ENCODE data around the gene SORCS3. TPM values are rescaled to one million over a fixed set of nuclear protein-coding genes. Genes with fewer than 3 reads are reported as not detected.

SORCS3 gene
- total RNA-seq, 1 experiment from 2014 or later, result not detected

DNA sequence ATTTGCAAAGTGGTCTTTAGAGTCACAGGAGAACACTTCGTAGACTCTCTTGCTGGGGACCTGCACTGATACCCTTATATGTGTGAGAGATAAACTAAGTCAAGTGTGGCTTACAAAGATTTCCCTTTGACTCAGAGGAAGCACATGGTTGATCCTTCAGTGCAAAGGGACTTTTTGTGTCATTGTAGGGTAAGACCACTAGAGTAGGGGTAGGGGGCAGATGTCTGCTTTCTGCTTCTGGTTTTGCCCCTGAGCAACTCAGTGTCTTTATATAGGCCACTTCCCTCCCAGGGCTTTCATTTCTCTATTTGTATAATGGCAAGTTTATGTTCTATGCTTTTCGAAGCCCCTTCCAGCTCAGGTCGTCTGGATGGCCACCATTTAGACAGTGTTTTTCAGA is 281.7 kb downstream of the SORCS3 start (continued):
- TF ChIP-seq, protein P1, sequence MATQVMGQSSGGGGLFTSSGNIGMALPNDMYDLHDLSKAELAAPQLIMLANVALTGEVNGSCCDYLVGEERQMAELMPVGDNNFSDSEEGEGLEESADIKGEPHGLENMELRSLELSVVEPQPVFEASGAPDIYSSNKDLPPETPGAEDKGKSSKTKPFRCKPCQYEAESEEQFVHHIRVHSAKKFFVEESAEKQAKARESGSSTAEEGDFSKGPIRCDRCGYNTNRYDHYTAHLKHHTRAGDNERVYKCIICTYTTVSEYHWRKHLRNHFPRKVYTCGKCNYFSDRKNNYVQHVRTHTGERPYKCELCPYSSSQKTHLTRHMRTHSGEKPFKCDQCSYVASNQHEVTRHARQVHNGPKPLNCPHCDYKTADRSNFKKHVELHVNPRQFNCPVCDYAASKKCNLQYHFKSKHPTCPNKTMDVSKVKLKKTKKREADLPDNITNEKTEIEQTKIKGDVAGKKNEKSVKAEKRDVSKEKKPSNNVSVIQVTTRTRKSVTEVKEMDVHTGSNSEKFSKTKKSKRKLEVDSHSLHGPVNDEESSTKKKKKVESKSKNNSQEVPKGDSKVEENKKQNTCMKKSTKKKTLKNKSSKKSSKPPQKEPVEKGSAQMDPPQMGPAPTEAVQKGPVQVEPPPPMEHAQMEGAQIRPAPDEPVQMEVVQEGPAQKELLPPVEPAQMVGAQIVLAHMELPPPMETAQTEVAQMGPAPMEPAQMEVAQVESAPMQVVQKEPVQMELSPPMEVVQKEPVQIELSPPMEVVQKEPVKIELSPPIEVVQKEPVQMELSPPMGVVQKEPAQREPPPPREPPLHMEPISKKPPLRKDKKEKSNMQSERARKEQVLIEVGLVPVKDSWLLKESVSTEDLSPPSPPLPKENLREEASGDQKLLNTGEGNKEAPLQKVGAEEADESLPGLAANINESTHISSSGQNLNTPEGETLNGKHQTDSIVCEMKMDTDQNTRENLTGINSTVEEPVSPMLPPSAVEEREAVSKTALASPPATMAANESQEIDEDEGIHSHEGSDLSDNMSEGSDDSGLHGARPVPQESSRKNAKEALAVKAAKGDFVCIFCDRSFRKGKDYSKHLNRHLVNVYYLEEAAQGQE (IDR thresholded peaks at IDR 0.05; ENCODE audit: low read depth), result no peak
- TF ChIP-seq YY1 (IDR thresholded peaks at IDR 0.05; ENCODE audit: extremely low read depth, insufficient replicate concordance, low read depth, low read length), result no peak
- TF ChIP-seq CEBPB (IDR thresholded peaks at IDR 0.05; ENCODE audit: low read depth), result no peak
- TF ChIP-seq, protein P2, sequence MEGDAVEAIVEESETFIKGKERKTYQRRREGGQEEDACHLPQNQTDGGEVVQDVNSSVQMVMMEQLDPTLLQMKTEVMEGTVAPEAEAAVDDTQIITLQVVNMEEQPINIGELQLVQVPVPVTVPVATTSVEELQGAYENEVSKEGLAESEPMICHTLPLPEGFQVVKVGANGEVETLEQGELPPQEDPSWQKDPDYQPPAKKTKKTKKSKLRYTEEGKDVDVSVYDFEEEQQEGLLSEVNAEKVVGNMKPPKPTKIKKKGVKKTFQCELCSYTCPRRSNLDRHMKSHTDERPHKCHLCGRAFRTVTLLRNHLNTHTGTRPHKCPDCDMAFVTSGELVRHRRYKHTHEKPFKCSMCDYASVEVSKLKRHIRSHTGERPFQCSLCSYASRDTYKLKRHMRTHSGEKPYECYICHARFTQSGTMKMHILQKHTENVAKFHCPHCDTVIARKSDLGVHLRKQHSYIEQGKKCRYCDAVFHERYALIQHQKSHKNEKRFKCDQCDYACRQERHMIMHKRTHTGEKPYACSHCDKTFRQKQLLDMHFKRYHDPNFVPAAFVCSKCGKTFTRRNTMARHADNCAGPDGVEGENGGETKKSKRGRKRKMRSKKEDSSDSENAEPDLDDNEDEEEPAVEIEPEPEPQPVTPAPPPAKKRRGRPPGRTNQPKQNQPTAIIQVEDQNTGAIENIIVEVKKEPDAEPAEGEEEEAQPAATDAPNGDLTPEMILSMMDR (IDR thresholded peaks at IDR 0.05 in 2 of 3, conservative IDR thresholded peaks at IDR 0.05 in 1 of 3; ENCODE audit: borderline replicate concordance in 1 of 3, insufficient read depth in 1 of 3, low read depth in 2 of 3, low read length in 2 of 3), result no peak
- TF ChIP-seq TCF7L2 (IDR thresholded peaks at IDR 0.05; ENCODE audit: borderline replicate concordance, extremely low read depth, insufficient read depth, insufficient read length), result no peak
- TF ChIP-seq, protein P3, sequence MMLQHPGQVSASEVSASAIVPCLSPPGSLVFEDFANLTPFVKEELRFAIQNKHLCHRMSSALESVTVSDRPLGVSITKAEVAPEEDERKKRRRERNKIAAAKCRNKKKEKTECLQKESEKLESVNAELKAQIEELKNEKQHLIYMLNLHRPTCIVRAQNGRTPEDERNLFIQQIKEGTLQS (IDR thresholded peaks at IDR 0.05), result no peak

DNA sequence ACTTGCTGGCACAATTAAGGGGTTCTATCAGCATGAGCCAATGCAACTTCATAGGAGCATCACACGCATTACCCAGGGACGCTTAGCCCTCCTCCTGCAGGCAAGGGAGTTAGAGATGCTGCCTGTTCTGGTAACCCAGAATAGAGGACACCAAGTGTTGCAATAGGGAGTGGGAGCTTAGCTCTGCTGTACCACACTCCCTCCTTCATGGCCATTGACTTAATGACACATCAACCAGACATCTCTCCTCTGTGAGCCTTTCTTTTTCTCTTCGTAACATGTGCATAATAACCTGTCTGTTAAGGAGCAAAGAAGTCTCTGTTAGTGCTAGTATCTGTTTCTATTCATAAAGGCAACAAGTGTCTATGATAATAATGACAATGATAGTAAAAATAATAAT is 282.4 kb downstream of the SORCS3 start:
- H3K9me3 ChIP-seq (ENCODE audit: control insufficient read depth in 1 of 2, insufficient read depth in 1 of 2, low read depth in 1 of 2, low read length in 2 of 2), result no peaks in the 10 kb centered on the region
- ChIA-PET POLR2A (no interaction called here), RAD21 (ENCODE audit: low non-redundant PET in 1 of 2, low total read pairs in 2 of 2, uncharacterized antibody in 2 of 2, unreplicated experiment in 2 of 2) (interaction anchor here in 1 of 2 experiments (1.4 kb wide), 1 partner anchor 156 kb away, joined by 4 read pairs; no protein-coding TSS in a partner anchor), CTCF (interaction anchor here (0.9 to 3.8 kb wide), 2 partner anchors 17 to 155 kb away, joined by 3 to 26 read pairs; no protein-coding TSS in a partner anchor)
- H3K79me2 ChIP-seq (ENCODE audit: insufficient read depth, low read length), result no peaks in the 10 kb centered on the region
- no peaks in the 10 kb centered on the region for H3K9me2 ChIP-seq (ENCODE audit: insufficient read depth)
- intact Hi-C loops (cut with micrococcal nuclease), result no loop called here
- H3K27me3 ChIP-seq (ENCODE audit: insufficient read depth, low read length), result peaks cover 61% of the 10 kb centered on the region
- DNase-seq (ENCODE audit: low read depth, low spot score) (no peak), ATAC-seq (no peak)
- H3K4me3 ChIP-seq (replicated peaks in 1 of 2; ENCODE audit: low read depth in 1 of 2, low read length in 2 of 2), result no peak overlapping the region
- H3K4me2 ChIP-seq (ENCODE audit: low read length), result no peak overlapping the region
- H4K20me1 ChIP-seq (ENCODE audit: insufficient read depth), result no peaks in the 10 kb centered on the region
- H2AFZ ChIP-seq (ENCODE audit: low read depth, low read length, poor library complexity, severe bottlenecking), result no peak overlapping the region
- H3K27ac ChIP-seq (ENCODE audit: low read depth, low read length), result no peak overlapping the region
- BruUV-seq (replicated peaks), result no TSS peak
- H3K36me3 ChIP-seq (ENCODE audit: control insufficient read depth in 1 of 2, insufficient read depth in 2 of 2, low read length in 2 of 2), result no peaks in the 10 kb centered on the region
- no peak overlapping the region for H3K9ac ChIP-seq (ENCODE audit: low read length)
- H3K4me1 ChIP-seq (ENCODE audit: control insufficient read depth in 1 of 2, insufficient read depth in 2 of 2, low read length in 2 of 2), result no peaks in the 10 kb centered on the region
- TF ChIP-seq SP1 (IDR thresholded peaks at IDR 0.05; ENCODE audit: low read depth) (no peak), CEBPB (IDR thresholded peaks at IDR 0.05; ENCODE audit: low read depth) (no peak), JUND (IDR thresholded peaks at IDR 0.05) (no peak), EGR1 (IDR thresholded peaks at IDR 0.05; ENCODE audit: low read depth) (no peak), YY1 (IDR thresholded peaks at IDR 0.05; ENCODE audit: extremely low read depth, insufficient replicate concordance, low read depth, low read length) (no peak), SRF (IDR thresholded peaks at IDR 0.05; ENCODE audit: low read depth) (no peak), POLR2A (IDR thresholded peaks at IDR 0.05; ENCODE audit: borderline replicate concordance, extremely low read depth, insufficient read depth, insufficient read length) (no peak)
- TF ChIP-seq, protein P2 (IDR thresholded peaks at IDR 0.05 in 2 of 3, conservative IDR thresholded peaks at IDR 0.05 in 1 of 3; ENCODE audit: borderline replicate concordance in 1 of 3, insufficient read depth in 1 of 3, low read depth in 2 of 3, low read length in 2 of 3), result no peak
- TF ChIP-seq, protein P1 (IDR thresholded peaks at IDR 0.05; ENCODE audit: low read depth), result no peak
